Measurements from ENCODE around the gene FAM204A. TPM values are rescaled to one million over a fixed set of nuclear protein-coding genes. Genes with fewer than 3 reads are reported as not detected.

FAM204A gene
- total and polyA plus RNA-seq, 2 of the 13 experiments (the other 11 are each of a cell fraction or from before 2014, with no cell fraction given) = 9.2 to 61.0 TPM

DNA sequence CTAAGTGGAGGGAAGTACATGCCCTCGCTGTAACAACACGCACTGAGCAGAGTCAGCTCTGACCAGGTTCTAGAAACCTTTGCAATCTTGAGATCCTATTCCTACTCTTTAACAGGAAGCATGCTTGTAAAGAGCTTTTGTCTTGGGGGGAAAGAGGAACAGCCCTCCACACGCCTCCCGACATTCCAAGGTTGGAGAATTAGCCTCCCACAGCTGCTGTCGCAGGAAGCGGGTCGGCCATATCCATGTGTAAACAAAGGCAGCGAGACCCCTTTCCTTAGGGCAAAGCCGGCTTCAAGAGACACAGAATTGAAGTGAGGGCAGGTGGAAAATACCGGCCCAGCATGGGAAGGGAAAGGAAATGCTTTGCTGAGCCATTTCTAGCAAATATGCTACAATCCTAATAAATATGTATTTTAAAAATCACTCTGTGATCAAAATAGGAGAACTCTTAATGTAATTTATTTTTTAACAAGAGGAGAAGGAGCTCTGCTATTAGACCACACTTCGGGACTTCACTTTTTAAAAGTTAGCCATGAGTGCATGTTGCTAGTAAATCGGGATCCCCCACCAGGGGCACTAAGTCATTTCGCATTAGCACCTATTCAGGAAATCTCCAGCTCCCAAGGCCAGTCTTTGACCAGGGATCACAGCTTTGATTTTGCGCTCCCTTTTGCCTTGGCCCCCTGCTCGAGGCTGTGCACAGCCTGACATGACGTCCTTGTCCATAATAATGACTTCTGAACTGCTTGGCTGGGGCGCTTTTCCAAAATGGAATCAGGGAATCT is 55.9 kb downstream of the FAM204A start:
- CTCF ChIA-PET (ENCODE audit: low intra/inter-chr PET ratio, low total read pairs) = no interaction called here
- in situ Hi-C loops (cut with HindIII; ENCODE audit: extremely low pct_ligation_motif_present, low pct_unique_long_range_greater_than_20kb) = no loop called here
- no peak overlapping the region for H3K27ac ChIP-seq (ENCODE audit: extremely low read length, insufficient read depth, low read length)
- DNase-seq (ENCODE audit: low spot score) = no peak
- intact Hi-C loops (cut with micrococcal nuclease; ENCODE audit: unreplicated experiment) = no loop called here
- no peaks in the 10 kb centered on the region for H4K20me1 ChIP-seq (ENCODE audit: insufficient read depth, low read length)
- H3K4me3 ChIP-seq (replicated peaks in 1 of 3; ENCODE audit: insufficient read depth in 1 of 3, low read depth in 2 of 3, low read length in 3 of 3) = no peak overlapping the region
- H3K4me2 ChIP-seq (ENCODE audit: low read depth, low read length) = no peak overlapping the region
- no peak overlapping the region for H2AFZ ChIP-seq (ENCODE audit: low read length)
- H3K9ac ChIP-seq (ENCODE audit: insufficient read depth, low read depth, low read length) = no peak overlapping the region
- TF ChIP-seq CBX2 (IDR thresholded peaks at IDR 0.05; ENCODE audit: low read depth, low read length) = no peak
- no peak for TF ChIP-seq CBX2 (CRISPR knock-in tag; IDR thresholded peaks at IDR 0.05; ENCODE audit: low read depth)
- TF ChIP-seq, protein P1, sequence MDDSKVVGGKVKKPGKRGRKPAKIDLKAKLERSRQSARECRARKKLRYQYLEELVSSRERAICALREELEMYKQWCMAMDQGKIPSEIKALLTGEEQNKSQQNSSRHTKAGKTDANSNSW (CRISPR knock-in tag; IDR thresholded peaks at IDR 0.05; ENCODE audit: borderline replicate concordance) = no peak
- TF ChIP-seq ZNF629 (CRISPR knock-in tag; conservative IDR thresholded peaks at IDR 0.05) = no peak
- no peak for TF ChIP-seq JARID2 (CRISPR knock-in tag; IDR thresholded peaks at IDR 0.05; ENCODE audit: insufficient replicate concordance)
- no peak for TF ChIP-seq CCAR2 (optimal IDR thresholded peaks at IDR 0.05; ENCODE audit: low read depth, low read length)
- TF ChIP-seq ZMAT3 (CRISPR knock-in tag; conservative IDR thresholded peaks at IDR 0.05) = no peak
- TF ChIP-seq, protein P2, sequence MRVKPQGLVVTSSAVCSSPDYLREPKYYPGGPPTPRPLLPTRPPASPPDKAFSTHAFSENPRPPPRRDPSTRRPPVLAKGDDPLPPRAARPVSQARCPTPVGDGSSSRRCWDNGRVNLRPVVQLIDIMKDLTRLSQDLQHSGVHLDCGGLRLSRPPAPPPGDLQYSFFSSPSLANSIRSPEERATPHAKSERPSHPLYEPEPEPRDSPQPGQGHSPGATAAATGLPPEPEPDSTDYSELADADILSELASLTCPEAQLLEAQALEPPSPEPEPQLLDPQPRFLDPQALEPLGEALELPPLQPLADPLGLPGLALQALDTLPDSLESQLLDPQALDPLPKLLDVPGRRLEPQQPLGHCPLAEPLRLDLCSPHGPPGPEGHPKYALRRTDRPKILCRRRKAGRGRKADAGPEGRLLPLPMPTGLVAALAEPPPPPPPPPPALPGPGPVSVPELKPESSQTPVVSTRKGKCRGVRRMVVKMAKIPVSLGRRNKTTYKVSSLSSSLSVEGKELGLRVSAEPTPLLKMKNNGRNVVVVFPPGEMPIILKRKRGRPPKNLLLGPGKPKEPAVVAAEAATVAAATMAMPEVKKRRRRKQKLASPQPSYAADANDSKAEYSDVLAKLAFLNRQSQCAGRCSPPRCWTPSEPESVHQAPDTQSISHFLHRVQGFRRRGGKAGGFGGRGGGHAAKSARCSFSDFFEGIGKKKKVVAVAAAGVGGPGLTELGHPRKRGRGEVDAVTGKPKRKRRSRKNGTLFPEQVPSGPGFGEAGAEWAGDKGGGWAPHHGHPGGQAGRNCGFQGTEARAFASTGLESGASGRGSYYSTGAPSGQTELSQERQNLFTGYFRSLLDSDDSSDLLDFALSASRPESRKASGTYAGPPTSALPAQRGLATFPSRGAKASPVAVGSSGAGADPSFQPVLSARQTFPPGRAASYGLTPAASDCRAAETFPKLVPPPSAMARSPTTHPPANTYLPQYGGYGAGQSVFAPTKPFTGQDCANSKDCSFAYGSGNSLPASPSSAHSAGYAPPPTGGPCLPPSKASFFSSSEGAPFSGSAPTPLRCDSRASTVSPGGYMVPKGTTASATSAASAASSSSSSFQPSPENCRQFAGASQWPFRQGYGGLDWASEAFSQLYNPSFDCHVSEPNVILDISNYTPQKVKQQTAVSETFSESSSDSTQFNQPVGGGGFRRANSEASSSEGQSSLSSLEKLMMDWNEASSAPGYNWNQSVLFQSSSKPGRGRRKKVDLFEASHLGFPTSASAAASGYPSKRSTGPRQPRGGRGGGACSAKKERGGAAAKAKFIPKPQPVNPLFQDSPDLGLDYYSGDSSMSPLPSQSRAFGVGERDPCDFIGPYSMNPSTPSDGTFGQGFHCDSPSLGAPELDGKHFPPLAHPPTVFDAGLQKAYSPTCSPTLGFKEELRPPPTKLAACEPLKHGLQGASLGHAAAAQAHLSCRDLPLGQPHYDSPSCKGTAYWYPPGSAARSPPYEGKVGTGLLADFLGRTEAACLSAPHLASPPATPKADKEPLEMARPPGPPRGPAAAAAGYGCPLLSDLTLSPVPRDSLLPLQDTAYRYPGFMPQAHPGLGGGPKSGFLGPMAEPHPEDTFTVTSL (CRISPR knock-in tag; IDR thresholded peaks at IDR 0.05; ENCODE audit: borderline replicate concordance) = no peak
- no peak for TF ChIP-seq TEAD2 (CRISPR knock-in tag; IDR thresholded peaks at IDR 0.05)
- TF ChIP-seq ZFP82 (CRISPR knock-in tag; IDR thresholded peaks at IDR 0.05; ENCODE audit: borderline replicate concordance) = no peak
- TF ChIP-seq KDM3A (CRISPR knock-in tag; IDR thresholded peaks at IDR 0.05; ENCODE audit: low read depth) = no peak
- TF ChIP-seq FOXA1 (IDR thresholded peaks at IDR 0.05) = no peak
- TF ChIP-seq FOXA1 (CRISPR knock-in tag; IDR thresholded peaks at IDR 0.05) = no peak
- TF ChIP-seq, protein P3, sequence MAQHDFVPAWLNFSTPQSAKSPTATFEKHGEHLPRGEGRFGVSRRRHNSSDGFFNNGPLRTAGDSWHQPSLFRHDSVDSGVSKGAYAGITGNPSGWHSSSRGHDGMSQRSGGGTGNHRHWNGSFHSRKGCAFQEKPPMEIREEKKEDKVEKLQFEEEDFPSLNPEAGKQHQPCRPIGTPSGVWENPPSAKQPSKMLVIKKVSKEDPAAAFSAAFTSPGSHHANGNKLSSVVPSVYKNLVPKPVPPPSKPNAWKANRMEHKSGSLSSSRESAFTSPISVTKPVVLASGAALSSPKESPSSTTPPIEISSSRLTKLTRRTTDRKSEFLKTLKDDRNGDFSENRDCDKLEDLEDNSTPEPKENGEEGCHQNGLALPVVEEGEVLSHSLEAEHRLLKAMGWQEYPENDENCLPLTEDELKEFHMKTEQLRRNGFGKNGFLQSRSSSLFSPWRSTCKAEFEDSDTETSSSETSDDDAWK (CRISPR knock-in tag; IDR thresholded peaks at IDR 0.05) = no peak
- TF ChIP-seq SP2 (CRISPR knock-in tag; IDR thresholded peaks at IDR 0.05) = no peak
- TF ChIP-seq, protein P4, sequence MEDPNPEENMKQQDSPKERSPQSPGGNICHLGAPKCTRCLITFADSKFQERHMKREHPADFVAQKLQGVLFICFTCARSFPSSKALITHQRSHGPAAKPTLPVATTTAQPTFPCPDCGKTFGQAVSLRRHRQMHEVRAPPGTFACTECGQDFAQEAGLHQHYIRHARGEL (CRISPR knock-in tag; IDR thresholded peaks at IDR 0.05) = no peak
- no peaks in the 10 kb centered on the region for H3K79me2 ChIP-seq (ENCODE audit: insufficient read depth, low read length)
- no peaks in the 10 kb centered on the region for H3K9me3 ChIP-seq (ENCODE audit: low read length)
- BruUV-seq (replicated peaks) = no TSS peak
- no peak for ATAC-seq
- no peaks in the 10 kb centered on the region for H3K4me1 ChIP-seq (ENCODE audit: insufficient read depth, low read length)
- 35% methylated on average over 16 of the region's 17 CpGs for WGBS (ENCODE audit: low lambda C conversion rate)
- no peaks in the 10 kb centered on the region for H3K36me3 ChIP-seq (replicated peaks in 1 of 2; ENCODE audit: control insufficient read depth in 1 of 2, insufficient read depth in 2 of 2, low read length in 2 of 2)
- no peak for FAIRE-seq
- POLR2A ChIA-PET = no interaction called here
- peaks cover 0 to 17% of the 10 kb centered on the region in 2 experiments; a peak in 1 of 5 replicates for H3K27me3 ChIP-seq (ENCODE audit: control insufficient read depth in 1 of 2, insufficient read depth in 2 of 2, low read length in 2 of 2)
